HG03097 (cell line): Measurements from ENCODE around the gene RPS26.
"Not testable (repeated sequence)": the region's sequence is repeated elsewhere in the genome, so short reads cannot be mapped to it uniquely, and the experiment has no call there.

Source experiments
- ATAC-seq: cut with Tn5 transposase; IDR thresholded peaks from one replicate; pipeline ENCODE4 v1.9.1; 2021; ENCODE audit not compliant: unreplicated experiment, low FRiP score

Gene RPS26

GRCh38 chr12:56020423-56021184 lies 21.1 kb upstream of the RPS26 start, which contains the start of gene IKZF4:
IKZF4 (plus strand) TSS chr12:56021043; CDS start chr12:56021494, 451 bp downstream.
- no peak for ATAC-seq

DNA sequence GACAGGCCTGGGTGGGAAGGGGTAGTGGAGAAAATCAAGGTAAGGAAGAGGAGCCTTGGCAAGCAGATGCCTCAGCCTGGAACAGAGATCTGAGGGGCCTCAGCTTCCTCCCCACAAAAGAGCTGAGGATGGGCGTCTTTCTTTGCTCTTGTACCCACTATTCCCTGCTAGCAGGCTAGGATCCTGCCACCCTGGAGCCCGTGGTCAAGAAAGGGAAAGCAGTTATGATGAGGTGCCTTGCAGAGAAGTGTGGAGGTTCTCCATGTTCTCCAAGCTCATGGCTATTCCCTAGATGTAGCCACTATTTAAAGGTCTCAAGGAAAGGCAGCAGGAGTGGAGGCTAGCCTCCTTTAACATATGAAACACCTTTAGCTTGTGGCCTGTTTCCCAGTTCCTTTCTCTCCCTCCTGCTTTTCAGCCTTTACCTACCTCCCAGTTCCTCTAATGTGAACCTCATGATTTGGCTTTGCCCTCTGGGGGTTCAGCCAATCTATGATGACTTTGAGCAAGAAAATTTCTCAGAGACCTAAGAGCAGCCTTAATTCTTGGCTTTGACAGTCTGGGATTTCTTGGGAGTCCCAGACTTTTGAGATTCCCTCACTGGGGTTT lies 19.7 kb upstream of the RPS26 start:
- no peak for ATAC-seq

- ATAC-seq: no peak
These were observed 13.1 kb upstream of the RPS26 start for GRCh38 chr12:56028511-56029165.

DNA sequence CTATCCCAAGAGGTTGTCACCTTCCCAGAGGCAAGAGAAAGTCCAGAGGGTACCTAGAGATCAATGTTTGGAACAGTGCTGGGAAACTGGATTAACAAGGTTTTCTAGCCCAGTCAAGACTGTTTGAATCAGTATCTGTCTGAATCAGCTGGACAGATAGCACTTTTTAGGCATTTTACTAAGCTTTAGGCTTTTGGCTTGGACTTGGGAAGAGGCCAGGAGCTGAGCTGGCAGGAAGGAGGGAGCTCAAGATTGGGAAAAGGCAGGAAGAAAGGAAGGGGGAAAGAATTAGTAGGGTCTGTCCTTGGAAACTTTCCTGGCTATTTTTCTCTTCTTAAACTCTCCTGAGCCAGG lies 12.6 kb upstream of the RPS26 start:
- ATAC-seq: no peak

- ATAC-seq: no peak
These were observed 11.9 kb upstream of the RPS26 start for GRCh38 chr12:56029666-56030293.

GRCh38 chr12:56031987-56032386 lies 9.7 kb upstream of the RPS26 start:
- no peak for ATAC-seq

GRCh38 chr12:56034586-56035332 lies 7.0 kb upstream of the RPS26 start:
- ATAC-seq: no peak

GRCh38 chr12:56037161-56037560 lies 4.6 kb upstream of the RPS26 start:
- no peak for ATAC-seq

GRCh38 chr12:56038022-56038655 lies 3.6 kb upstream of the RPS26 start:
- no peak for ATAC-seq

DNA sequence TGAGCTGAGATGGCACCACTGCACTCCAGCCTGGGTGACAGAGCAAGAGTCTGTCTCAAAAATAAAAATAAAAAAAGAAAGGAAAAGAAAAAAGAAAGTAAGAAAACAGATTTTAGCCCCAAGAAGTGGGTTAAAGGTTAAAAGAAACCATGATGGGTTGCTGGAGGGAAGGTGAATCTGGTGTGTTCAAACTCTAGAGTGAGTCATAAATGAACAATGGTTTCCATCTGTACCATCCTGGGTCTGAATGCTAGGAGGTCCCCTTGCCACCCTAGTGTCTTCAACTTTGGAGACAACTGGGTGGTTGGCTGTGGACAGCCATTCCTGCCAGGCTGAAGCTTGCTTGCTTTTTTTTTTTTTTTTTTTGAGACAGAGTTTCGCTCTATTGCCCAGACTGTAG lies 1.6 kb upstream of the RPS26 start:
- no peak for ATAC-seq

DNA sequence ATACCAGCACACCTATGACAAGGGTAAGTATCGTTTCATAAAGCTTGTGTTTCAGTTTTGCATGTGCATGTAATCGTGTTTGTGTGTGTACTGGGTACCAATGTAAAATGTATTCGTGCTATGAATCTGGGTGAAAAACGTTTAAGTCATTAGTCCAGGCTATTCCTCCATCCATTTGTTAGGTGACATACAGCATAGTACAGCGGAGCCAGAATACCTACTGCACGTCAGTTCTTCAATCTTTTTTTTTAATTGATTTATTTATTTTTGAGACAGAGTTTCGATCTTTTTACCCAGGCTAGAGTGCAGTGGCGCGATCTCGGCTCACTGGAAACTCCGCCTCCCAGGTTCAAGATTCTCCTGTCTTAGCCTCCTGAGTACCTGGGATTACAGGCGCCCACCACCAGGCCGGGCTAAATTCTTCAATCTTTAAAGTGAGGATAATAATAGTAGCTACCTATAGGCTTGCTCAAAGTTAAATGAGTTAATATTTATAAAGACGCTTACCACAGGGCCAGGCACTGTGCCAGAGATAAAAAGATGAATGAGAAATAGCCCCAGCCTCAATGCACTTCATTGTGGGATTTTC lies 661 bp upstream of the RPS26 start:
- ATAC-seq: peak; percentile 17

DNA sequence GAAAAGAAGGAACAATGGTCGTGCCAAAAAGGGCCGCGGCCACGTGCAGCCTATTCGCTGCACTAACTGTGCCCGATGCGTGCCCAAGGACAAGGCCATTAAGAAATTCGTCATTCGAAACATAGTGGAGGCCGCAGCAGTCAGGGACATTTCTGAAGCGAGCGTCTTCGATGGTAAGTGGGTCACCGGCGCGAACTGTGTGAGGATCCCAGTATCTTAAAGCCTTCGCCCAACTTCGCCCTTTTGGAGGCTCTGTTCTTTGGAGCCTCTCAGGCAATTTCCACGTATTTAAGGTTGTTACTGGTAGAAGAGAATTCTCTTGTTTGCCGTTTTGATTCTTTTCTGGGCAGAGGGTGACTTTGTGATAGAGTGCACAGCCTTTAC lies 704 bp downstream of the RPS26 start:
- ATAC-seq: not testable (repeated sequence)

GRCh38 chr12:56042843-56043242 lies 1.1 kb downstream of the RPS26 start:
- ATAC-seq: no peak

DNA sequence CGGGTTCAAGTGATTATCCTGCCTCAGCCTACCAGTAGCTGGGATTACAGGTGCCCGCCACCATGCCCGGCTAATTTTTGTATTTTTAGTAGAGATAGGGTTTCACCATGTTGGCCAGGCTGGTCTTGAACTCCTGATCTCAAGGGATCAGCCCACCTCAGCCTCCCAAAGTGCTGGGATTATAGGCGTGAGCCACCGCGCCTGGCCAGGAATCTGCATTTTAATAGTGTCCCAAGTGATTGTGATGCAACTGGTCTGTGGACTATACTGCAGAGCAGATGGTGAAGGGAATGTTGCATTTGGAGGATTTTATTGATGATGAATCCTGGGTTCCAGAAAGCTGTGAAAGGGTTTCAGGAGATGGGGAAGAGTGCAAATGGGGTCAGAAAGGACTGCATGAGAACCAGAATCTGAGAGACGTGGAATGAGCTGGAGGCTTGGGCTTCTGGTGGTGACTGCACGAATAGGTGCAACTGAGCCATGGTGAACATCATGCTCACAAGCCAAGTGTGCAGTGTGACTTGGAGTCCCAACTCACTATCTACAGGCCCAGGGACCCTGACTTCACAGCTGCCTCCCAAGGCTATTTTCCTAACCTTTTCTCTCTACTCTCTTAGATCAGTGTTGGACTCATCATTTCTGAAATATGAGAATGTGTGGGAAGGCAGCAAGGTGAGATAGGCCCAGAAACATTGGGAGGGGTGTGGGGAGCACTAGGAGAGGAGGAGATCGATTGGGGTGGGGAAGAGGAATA lies 4.5 kb downstream of the RPS26 start:
- no peak for ATAC-seq

DNA sequence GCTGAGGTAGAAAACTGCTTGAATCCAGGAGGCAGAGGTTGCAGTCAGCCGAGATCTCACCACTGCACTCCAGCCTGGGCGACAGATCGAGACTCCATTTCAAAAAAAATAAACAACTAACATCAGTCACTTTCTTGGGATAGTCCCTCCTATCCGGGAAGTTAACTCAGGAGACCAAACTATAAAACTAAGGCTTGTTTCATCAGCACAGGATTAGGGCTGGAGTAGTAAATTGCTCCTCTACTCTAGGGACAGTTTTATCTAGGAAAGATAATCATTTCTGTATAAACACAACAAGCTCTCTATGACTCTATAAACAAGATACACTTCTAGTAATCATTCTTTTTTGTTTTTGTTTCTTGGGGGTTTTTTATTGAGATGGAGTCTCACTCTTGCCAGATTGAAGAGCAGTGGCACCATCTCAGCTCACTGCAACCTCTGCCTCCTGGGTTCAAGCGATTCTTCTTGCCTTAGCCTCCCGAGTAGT lies 11.7 kb downstream of the RPS26 start:
- no peak for ATAC-seq

GRCh38 chr12:56059964-56060363 lies 18.2 kb downstream of the RPS26 start:
- not testable (repeated sequence) for ATAC-seq

DNA sequence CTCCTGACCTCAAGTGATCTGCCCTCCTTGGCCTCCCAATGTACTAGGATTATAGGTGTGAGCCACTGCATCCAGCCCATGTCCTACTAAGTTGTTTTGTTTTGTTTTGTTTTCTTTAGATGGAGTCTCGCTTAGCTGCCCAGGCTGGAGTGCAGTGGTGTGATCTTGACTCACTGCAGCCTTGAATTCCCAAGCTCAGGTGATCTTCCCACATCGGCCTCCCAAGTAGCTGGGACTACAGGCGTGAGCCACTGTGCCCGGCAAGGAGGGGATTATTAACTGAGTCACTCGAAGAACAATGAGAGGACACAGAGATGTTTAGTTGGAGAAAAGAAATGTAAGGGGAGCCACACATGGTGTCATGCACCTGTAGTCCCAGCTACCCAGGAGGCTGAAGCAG lies 20.3 kb downstream of the RPS26 start:
- ATAC-seq: no peak

- no peak for ATAC-seq
These were observed 21.3 kb downstream of the RPS26 start for GRCh38 chr12:56062996-56063395.

DNA sequence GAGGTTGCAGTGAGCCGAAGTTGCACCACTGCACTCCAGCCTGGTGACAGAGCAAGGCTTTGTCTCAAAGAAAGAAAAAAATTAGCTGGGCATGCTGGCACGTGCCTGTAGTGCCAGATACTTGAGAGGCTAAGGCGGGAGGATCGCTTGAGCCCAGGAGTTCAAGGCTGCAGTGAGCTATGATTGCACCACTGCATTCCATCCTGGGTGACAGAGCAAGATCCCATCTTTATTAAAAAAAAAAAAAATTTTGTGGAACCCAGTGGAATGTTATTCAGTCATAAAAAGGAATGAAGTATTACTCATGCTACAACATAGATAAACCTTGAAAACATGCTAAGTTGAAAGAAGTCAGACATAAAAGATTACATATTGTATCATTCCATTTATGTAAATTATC lies 29.9 kb downstream of the RPS26 start:
- ATAC-seq: no peak
